ENCODE results near the gene VAMP8. TPM values are rescaled to one million over a fixed set of nuclear protein-coding genes. Genes with fewer than 3 reads are reported as not detected.

Gene VAMP8
- total RNA-seq, 1 experiment from 2014 or later, result 52.0 TPM

DNA sequence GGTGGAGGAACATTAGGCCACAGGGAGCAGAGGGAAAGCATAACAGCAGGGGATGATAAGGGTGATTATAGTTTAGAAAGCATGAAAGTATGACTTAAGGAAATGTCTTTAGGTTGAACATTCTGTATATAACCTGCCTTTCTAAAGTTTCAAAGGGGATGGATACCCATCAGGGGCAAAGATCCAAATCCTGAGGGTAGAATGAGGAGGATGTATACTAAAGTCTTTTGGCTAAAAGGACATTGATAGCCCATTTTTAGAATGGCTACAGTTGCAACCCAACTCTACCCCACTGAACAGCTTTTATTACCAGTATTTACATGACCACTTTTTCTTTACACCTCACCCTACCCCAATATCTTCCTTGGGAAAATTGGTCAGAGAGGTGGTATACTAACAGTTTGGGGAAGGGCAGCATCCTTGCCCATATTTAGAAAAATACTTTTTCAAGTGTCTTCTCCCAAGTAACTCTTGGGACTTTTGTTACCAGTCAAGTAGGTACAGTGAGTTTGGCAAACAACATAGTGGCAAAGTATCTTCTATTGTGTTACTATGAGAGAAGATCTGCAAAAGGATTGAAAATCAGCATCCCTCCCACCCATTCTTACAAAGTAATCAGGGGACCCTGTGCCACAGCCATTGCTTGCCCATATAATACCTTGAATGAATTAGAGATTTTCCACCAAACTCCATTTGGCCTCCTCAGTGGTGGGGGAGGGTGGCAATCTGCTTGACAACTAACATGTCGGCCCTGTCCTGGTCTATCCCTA, 30.1 kb upstream of the VAMP8 start:
- CTCF ChIA-PET, result interaction anchor here (1.5 to 3.8 kb wide), 2 partner anchors 127 to 156 kb away, joined by 5 to 24 read pairs; partner anchors contain the start of gene SH2D6
- Mint-ChIP-seq H3K27me3 (ENCODE audit: low read depth) (no peaks in the 10 kb centered on the region), H3K4me1 (peaks cover 28% of the 10 kb centered on the region), H3K9me3 (no peaks in the 10 kb centered on the region), H3K4me3 (no peak overlapping the region), H3K27ac (peak overlapping the region; percentile 87), H3K36me3 (peaks cover 61% of the 10 kb centered on the region)
- TF ChIP-seq ELF4 (CRISPR knock-in tag; IDR thresholded peaks at IDR 0.05; ENCODE audit: low read depth), result no peak
- TF ChIP-seq NR3C1 (CRISPR knock-in tag; conservative IDR thresholded peaks at IDR 0.05; ENCODE audit: low read depth), result no peak
- TF ChIP-seq, protein P1, sequence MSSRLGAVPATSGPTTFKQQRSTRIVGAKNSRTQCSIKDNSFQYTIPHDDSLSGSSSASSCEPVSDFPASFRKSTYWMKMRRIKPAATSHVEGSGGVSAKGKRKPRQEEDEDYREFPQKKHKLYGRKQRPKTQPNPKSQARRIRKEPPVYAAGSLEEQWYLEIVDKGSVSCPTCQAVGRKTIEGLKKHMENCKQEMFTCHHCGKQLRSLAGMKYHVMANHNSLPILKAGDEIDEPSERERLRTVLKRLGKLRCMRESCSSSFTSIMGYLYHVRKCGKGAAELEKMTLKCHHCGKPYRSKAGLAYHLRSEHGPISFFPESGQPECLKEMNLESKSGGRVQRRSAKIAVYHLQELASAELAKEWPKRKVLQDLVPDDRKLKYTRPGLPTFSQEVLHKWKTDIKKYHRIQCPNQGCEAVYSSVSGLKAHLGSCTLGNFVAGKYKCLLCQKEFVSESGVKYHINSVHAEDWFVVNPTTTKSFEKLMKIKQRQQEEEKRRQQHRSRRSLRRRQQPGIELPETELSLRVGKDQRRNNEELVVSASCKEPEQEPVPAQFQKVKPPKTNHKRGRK (CRISPR knock-in tag; IDR thresholded peaks at IDR 0.05; ENCODE audit: borderline replicate concordance), result 0 out of 2 replicates have a peak, but pooled peaks have one; percentile 32
- TF ChIP-seq MXD4 (CRISPR knock-in tag; IDR thresholded peaks at IDR 0.05; ENCODE audit: borderline replicate concordance), result no peak
- TF ChIP-seq ARID4B (CRISPR knock-in tag; IDR thresholded peaks at IDR 0.05; ENCODE audit: borderline replicate concordance), result no peak
- TF ChIP-seq ZNF232 (CRISPR knock-in tag; IDR thresholded peaks at IDR 0.05), result no peak
- TF ChIP-seq, protein P2, sequence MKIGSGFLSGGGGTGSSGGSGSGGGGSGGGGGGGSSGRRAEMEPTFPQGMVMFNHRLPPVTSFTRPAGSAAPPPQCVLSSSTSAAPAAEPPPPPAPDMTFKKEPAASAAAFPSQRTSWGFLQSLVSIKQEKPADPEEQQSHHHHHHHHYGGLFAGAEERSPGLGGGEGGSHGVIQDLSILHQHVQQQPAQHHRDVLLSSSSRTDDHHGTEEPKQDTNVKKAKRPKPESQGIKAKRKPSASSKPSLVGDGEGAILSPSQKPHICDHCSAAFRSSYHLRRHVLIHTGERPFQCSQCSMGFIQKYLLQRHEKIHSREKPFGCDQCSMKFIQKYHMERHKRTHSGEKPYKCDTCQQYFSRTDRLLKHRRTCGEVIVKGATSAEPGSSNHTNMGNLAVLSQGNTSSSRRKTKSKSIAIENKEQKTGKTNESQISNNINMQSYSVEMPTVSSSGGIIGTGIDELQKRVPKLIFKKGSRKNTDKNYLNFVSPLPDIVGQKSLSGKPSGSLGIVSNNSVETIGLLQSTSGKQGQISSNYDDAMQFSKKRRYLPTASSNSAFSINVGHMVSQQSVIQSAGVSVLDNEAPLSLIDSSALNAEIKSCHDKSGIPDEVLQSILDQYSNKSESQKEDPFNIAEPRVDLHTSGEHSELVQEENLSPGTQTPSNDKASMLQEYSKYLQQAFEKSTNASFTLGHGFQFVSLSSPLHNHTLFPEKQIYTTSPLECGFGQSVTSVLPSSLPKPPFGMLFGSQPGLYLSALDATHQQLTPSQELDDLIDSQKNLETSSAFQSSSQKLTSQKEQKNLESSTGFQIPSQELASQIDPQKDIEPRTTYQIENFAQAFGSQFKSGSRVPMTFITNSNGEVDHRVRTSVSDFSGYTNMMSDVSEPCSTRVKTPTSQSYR (CRISPR knock-in tag; IDR thresholded peaks at IDR 0.05), result no peak
- TF ChIP-seq PRRX2 (CRISPR knock-in tag; IDR thresholded peaks at IDR 0.05), result peak; percentile 74; the same call in 1 of the 2 replicates
- TF ChIP-seq IRF2 (CRISPR knock-in tag; IDR thresholded peaks at IDR 0.05; ENCODE audit: borderline replicate concordance, low read depth), result no peak
- TF ChIP-seq GTF2I (CRISPR knock-in tag; conservative IDR thresholded peaks at IDR 0.05), result no peak
- TF ChIP-seq, protein P3, sequence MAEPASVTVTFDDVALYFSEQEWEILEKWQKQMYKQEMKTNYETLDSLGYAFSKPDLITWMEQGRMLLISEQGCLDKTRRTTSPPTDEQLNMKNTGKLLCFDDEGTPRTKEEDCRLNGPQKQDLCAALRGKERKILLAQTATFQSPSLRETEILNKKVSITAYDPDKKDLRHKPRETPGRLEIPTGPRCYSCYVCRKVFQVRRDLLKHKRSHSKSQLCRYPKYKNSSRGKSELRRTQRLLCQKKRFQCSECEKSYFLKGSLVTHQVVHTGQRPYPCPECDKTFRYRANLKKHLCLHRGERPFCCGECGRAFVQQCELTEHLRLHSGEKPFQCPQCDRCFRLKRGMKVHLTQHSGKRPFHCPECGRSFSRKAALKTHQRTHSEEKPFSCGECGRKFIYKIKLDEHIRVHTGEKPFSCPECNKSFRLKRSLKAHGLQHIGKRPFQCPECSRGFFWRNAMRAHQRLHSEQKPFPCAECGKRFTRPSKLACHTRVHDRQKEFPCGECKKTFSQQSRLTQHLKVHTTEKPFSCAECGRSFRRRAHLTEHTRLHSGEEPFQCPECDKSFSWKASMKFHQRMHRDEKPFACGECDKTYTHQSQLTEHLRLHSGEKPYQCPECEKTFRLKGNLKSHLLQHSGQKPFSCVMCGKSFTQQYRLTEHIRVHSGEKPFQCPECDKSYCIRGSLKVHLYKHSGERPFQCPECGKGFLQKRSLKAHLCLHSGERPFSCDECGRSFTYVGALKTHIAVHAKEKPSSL (CRISPR knock-in tag; conservative IDR thresholded peaks at IDR 0.05), result peak; percentile 53; the same call in 1 of the 2 replicates
- no peak for TF ChIP-seq STAT6 (CRISPR knock-in tag; conservative IDR thresholded peaks at IDR 0.05; ENCODE audit: low read depth)
- no peak for TF ChIP-seq ZSCAN18 (CRISPR knock-in tag; IDR thresholded peaks at IDR 0.05)
- TF ChIP-seq RORB (CRISPR knock-in tag; IDR thresholded peaks at IDR 0.05), result no peak
- TF ChIP-seq ZNF396 (CRISPR knock-in tag; IDR thresholded peaks at IDR 0.05; ENCODE audit: borderline replicate concordance), result no peak
- TF ChIP-seq, protein P4, sequence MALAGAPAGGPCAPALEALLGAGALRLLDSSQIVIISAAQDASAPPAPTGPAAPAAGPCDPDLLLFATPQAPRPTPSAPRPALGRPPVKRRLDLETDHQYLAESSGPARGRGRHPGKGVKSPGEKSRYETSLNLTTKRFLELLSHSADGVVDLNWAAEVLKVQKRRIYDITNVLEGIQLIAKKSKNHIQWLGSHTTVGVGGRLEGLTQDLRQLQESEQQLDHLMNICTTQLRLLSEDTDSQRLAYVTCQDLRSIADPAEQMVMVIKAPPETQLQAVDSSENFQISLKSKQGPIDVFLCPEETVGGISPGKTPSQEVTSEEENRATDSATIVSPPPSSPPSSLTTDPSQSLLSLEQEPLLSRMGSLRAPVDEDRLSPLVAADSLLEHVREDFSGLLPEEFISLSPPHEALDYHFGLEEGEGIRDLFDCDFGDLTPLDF (CRISPR knock-in tag; IDR thresholded peaks at IDR 0.05), result no peak
- no peak for TF ChIP-seq ZNF219 (CRISPR knock-in tag; IDR thresholded peaks at IDR 0.05; ENCODE audit: borderline replicate concordance)
- no peak for TF ChIP-seq FOXJ3 (CRISPR knock-in tag; IDR thresholded peaks at IDR 0.05; ENCODE audit: borderline replicate concordance)
- no peak for TF ChIP-seq FOXK1 (CRISPR knock-in tag; IDR thresholded peaks at IDR 0.05)
- DNase-seq (ENCODE audit: low spot score), result no peak
- POLR2A ChIA-PET, result interaction anchor here (2.2 to 2.7 kb wide), 3 partner anchors 8 to 128 kb away, joined by 10 to 15 read pairs (median 14); partner anchors contain the start of genes MAT2A and SH2D6
- ATAC-seq, result no peak; the same call in 1 of the 2 replicates
